Measurements from ENCODE around the gene FKBP8.

GRCh38 chr19:18566953-18567352 lies 23.6 kb upstream of the FKBP8 start:
- no peak for TF ChIP-seq CTCF (IDR thresholded peaks at IDR 0.05; ENCODE audit: insufficient read depth, low read depth, low read length)
- no peak for TF ChIP-seq EZH2 (IDR thresholded peaks at IDR 0.05; ENCODE audit: insufficient read depth, low read length)
